Activated CD8-positive, alpha-beta memory T cell treated with anti-CD3 and anti-CD28 coated beads, Interleukin-2, amount 50 U/mL, for 24 hours (primary cell): Measurements from ENCODE around the gene ST6GALNAC2.
A peak's percentile ranks its signal among the peaks of the same experiment; 100 is the strongest.

Experiments used
- DNase-seq: peaks from one replicate; pipeline ENCODE4 v3.0.0-alpha.2; 2020; ENCODE audit errors: extremely low read depth

ST6GALNAC2 gene

DNA sequence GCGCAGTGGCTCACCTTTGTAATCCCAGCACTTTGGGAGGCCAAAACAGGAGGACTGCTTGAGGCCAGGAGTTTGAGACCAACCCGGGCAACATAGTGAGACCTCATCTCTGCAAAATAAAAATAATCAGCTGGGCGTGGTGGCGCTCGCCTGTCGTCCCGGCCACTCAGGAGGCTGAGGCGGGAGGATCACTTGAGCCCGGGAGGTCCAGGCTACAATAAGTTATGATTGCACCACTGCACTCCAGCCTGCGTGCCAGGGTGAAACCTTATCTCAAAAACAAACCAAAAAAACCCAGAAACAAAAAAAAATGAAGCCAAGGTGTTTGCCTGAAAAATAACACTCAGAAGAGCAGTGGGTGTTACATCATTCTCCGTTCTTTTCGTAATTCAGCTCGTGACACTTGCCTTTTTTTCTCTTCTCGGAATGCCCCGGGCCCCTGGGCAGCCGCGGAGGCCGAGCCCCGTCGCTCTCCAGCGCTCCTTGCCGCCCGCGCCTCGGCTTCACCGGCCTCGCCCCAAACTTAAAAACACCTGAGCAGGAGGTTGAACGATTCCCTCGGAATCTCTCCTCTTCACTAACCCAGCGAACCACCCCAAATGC lies 28.8 kb downstream of the ST6GALNAC2 start:
- DNase-seq = no peak

DNA sequence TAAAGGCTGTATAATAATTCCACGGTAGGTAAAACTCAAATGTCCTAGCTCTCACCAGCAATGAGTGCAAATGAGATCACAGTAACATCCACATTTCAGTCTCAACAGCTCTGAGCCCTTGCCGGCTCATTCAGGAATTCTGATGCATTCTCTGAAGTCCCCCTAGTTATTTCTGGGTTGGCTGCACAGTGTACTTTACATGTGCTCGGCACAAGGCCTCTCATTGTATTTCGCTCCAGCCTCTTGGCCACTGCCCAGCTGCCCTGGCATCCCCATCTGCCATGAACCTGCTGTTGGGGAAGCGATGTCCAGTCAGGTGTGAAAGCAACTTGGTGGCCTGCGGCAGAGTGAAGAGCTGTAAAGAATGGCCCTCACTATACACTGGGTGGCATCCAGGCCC lies 31.5 kb downstream of the ST6GALNAC2 start:
- no peak for DNase-seq

DNA sequence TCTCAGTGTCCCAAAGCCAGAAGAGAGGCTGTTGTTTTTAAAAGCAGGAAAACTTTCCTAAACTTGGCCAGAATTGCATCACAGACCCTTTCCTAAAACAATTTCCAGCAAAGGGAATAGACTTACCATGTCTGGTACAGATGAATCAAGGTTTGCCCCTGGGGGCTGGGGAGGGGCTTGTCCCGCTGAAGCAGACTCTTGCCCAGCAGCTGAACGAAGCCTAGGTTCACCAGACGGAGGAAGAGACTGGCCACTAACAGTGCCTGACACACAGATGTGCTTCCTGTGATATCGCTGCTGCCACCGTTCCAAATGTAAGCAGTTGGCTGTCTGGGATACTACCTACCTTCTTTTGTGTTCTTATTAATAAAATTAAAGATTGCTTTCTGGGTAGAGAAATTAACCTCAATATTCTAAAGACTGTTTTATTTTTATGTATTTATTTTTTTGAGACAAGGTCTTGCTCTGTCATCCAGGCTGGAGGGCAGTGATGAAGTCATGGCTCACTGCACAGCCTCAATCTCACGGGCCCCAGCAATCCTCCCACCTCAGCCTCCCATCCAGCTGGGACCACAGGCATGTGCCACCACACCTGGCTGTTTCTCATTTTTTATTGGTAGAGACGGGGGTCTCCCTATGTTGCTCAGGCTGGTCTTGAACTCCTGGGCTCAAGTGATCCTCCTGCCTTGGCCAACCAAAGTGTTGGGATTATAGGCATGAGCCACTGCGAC lies 32.3 kb downstream of the ST6GALNAC2 start:
- no peak for DNase-seq

DNA sequence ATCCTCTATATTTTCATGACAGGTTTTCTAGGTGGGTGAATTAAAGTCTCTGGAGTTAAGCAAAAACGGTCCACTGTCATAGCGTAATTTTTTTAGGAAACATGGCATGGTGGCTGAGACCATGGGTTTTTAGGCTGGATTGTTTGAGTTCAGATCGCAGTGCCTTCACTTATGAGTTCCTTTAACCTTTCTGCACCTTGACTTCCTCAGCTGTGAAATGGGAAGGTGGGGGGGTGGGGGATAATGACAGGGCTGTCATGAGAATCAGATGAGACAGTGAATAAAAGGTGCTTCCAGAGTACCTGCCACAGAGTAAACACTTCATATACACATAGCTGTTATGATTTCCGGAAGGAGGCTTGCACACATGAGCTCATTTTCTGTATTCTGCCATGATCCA lies 34.0 kb downstream of the ST6GALNAC2 start:
- DNase-seq = no peak

DNA sequence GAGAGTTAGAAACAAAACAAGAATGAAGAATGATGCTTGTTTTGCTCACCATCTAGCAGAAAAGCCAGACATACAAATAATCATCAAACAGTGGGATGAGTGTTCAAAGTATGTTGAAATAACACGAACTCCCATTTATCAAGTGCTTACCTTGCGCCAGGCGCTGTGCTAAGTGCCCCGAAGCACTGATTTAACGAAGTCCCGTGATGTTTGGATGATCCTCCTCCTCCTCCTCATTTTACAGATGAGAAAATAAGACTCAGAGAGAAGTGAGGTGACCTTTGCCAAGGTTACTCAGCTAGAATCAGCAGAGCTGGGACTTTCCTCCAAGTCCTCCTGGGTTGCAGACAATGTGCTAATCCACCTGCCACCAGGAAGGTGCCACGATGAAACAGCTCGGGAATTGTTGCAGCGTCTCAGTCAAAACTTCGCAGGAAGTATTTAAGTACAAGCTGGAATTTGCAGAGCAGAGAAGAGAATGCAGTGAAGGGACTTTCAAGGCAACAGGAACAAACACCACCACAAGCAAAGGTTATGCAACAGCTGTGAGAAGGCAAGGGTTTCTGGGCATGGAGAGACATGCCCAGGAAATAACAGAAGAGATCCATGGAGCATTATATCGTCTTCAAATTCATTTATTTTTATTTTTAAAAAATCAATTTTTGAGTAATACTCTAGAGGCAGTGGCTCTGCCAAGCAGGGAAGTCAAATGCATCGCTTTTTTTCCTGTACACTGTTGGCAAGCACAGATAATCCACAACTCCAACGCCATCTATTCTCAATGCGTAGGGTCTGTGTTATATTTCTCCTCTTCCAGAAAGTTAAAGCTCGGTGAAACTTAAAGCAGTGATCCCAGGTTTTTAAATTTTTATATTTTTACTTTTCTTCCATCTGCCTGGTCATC lies 34.7 kb downstream of the ST6GALNAC2 start:
- no peak for DNase-seq

DNA sequence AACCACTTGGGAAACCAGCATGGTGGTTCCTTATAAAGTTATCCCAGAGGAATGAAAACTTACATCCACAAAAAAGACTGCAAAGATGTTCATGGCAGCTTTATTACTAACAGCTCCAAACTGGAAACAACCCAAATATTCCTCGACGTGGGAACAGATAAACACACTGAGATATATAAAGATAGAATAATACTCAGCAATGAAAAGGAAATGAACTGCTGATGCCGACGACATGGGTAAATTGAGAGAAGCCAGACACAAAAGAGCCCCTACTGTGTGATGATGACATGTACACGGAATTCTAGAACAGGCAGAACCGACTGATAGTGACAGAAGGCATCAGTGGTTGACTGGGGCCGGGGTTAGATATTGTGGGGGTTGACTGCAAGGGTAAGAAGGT lies 36.1 kb downstream of the ST6GALNAC2 start:
- no peak for DNase-seq

DNA sequence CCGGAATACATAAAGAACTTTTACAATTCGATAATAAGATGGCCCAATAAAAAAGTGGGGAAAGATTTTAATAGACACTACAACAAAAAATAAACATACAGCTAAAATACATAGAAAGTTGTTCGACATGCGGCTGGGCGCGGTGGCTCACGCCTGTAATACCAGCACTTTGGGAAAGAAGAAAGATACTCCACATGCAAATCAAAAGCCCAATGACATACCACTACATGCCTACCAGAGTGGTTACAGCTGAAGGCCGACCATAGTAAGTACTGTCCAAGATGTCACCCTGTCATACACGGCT lies 36.5 kb downstream of the ST6GALNAC2 start:
- DNase-seq = no peak

DNA sequence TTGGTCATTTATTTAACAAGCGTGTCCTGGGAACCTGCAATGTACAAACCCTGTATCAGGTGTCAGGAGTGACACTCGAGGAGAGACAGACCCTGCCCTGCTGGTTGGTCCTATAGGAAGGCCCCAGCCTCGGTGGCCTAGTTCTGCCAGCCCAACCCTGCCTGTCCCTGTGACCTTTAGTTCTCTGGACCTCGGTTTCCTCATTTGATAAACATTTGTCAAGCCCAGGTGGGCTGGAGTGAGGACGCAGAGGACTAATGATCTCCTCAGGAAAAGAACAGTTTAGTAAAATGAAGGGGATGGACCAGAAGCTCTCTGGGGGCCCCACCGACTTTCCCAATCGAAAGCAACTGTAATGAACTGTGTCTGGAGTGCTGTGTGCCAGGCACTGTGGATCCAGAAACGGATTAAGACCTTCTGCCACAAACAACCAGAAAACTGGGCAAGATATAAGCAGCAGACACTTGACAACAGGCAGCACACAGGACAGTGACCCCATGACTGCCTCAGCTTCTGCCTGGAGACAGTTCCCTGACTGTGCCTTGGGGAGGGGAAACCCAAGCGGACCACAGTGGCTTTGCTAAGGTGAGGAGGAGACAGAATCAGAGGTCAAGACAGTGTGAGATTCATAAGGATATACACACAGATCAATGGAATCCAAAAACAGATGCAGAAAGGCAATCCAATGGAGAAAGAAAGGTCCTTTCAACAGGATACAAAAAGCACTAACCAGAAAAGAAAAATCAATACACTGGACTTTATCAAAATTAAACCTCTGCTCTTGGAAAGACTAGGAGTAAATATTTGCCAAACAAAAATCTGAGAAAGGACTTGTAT lies 37.1 kb downstream of the ST6GALNAC2 start:
- DNase-seq = no peak

DNA sequence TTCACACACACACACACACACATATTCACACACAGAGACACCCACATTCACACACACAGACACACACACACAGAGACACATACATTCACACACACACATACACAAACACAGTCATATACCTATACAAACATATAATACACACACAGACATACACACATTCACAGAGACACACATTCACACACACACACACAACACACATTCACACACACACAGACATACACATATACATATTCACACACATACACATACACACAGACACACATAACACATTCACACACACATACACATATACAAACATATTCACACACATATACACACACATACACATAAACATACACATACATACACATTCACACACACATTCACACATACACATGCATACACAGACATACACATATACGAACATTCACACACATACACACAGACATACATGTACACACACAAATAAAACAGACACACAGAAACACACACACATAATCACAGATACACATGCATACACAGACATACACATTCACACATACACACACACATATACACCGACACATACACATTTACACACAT lies 37.9 kb downstream of the ST6GALNAC2 start:
- DNase-seq = no peak

DNA sequence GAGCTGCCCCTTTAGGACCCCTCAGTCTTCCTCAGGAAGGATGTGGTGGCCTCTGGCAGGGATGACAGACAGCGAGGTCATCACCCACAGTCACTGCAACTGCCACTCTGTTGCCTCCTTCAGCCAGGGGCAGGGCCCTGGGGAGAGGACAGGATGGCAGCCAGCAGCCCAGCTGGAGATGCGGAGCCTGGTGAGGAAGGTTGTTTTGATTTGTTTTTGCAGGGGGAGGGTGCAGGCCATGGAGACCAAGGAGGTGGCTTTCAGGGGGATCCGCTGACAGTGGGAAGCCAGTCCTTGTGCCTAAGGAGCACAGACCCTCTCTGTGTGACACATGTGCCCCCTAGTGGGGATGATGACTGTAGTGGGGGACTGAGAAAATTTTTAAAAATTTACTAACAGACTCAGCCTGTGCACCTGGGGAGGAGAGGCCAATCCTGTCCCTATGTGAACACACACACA lies 38.4 kb downstream of the ST6GALNAC2 start:
- DNase-seq = peak; percentile 27

DNA sequence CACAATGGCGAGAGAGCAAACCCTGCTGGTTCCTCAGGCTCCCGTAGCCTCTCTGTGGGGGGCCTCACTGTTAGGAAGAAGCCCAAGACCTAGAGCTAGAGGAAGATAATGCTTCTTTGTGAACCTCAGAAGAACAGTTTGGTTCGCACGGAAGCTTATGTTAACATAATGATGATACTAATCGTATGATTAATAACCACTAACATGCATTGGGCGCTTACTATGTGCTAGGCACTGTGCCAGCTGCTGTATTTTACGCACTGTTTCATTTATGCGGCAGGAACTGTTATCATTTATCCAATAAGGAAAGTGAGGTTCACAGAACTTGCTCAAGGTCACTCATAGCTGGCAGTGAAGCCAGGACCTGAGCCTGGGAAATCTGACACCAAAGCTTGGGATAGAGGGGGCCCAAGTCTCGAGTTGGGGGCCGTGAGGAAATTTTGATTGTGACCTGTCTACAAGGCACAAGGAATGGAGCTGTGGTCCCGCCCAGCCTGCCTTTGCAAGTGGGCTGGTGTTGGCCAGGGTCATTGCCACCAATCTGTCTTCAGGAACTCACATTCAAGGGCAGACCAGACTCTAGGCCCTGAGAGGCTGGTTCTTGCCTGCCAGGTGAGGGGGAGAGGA lies 39.0 kb downstream of the ST6GALNAC2 start:
- no peak for DNase-seq

DNA sequence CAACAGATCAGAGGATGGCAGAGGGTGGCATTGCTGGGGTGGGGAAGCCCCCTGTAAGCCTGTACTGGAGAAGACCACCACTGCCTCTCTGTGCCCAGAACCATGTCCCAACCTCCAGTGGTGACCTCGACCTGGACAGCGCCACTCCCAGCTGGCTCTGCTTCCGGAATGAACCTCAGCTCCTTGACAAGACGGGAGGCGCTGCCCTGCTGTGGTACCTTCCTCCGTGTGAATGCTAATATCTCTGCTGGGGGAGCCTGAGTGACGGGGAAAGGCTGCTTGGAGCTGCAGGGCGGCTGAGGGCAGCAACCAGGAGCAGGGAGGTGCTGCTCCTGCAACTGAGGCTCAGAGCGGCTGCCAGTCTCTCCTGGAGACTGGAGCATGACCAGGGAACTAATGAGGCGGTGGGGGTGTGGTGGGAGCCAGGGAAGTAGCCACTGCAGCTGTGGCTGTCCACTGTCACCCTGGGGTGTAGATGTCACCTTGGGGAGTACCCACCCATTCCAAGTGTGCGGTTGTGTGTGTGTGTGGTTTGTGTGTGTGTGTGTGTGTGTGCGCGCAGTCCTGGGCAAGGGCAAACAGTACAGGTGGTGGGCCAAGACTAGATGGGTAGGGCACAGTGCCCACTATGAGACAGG lies 39.6 kb downstream of the ST6GALNAC2 start:
- DNase-seq = no peak

DNA sequence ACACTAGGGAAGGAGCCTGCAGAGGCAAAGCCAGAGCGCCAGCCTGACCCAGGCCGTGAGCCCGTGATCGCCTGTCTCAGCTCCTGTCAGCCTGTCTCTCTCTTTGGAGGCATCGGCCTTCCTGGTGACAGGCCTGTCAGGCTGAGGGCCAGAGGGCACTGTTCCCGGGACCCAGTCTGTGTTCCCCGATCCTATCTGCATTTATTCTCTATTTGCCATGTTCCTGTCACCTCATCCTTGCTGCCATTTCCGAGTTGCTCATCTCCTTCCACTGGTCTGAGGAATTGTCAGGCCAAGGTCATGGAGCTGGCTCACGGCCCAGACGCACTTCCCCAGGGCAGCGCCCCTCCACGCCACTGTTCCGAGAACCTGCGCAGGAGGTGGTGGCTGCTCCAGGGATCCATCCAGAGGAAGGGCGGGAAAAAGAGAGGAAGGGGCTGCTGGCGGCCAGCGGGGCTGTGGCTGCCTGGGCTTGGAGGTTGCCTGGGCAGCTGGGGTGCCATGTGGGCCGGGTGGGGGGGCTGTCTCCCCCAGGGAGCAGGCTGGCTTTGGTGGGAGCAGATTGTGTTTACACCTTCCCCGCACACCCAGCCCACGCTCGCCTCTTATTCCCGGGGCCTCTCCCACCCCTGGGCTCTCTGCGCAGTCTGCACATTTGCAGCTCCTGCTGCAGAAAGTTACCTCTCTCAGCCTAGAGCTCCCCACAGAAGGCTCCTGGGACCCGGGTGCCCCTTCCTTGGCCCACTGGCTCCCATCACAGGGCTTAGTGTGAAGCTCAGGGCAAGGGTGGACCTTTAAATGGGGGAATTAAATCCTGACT lies 40.9 kb downstream of the ST6GALNAC2 start:
- no peak for DNase-seq

DNA sequence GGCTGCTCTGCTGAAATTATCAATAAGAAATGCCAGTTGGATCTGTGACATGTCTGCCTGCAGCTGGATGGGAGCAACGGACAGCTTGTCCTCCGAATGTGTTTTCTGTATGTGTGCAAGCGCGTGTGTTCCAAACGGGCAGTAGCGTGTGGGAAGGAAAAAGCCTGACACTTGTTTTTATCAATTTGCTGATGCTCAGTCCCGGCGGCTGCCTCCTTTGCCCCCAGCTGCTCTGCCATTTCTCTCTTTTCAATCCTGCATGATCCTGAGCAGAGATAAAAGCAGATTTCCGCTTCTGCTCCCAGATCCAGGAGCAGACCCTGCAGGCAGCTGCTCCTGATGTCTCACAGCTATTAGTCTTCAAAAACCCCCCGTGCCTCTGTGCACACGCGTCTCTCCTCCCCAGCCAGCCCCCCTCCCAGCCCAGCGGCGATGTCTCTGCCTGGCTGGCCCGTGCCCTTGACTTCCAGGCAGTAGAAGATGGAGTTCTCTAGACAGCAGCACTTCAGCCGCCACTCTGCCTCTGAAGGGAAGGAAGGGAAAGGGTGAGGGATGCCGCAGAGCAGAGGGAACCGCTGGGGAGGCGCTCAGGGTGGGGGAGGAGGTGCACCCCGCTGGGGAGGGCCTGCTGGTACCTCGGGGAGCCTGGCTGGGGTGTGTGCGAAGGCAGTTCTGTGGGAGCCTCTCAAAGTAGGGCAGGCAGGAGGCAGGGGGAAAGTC lies 41.7 kb downstream of the ST6GALNAC2 start:
- DNase-seq = no peak

DNA sequence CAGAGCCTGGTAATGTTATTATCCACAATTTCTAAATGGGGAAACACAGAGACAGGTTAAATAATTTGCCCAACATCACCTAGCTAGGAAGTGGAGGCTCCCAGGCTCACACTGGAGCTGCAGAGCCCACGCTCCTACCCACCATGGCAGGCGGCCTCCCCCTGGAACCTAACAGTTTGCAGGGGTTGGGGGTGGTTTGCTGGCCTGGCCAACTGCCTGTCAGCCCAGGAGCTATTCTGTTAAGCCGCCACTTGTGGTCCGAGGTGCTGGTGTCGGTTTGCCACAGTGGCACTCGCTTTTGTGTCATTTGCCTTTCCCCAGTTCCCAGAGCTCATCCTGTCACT lies 42.2 kb downstream of the ST6GALNAC2 start:
- no peak for DNase-seq

DNA sequence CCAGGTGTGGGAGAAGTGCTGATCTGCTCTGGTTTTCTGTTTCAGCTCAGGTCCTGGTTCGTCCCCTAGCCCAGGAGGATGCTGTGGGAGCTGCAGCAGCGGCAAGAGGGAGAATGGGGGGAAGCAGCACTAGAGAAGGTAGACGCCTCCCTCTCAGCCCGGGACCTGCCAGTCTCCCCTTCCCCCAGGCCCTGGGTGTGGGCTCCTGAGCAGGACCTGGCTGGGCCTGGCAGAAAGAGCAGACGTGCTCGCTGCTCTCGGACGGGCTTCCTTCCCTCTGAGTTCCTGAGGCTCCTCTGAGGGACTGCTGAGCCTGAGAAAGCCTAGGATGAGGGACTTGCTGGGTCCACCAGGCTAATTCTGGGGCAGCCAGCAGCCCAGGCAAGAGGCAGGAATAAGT lies 42.7 kb downstream of the ST6GALNAC2 start:
- no peak for DNase-seq

DNA sequence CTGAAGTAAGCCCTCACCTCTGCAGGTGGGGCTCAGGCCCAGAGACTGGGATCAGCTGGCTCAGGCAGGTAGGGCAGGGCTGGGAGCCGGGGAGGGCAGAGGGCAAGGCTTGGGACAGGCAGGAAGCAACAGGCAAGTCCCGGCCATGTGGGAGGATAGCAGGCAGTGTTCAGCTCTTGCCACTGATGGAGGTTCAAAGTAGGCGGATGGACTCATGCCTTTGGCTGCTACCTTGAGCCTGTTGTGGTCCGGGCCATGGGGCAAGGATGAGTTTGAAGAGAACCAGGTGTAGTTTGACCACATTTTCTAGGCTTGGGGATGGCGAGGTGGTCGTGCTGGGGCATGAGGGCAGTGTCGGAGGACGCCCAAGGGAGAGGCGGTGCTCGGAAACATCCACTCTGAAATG lies 43.1 kb downstream of the ST6GALNAC2 start:
- DNase-seq = no peak

DNA sequence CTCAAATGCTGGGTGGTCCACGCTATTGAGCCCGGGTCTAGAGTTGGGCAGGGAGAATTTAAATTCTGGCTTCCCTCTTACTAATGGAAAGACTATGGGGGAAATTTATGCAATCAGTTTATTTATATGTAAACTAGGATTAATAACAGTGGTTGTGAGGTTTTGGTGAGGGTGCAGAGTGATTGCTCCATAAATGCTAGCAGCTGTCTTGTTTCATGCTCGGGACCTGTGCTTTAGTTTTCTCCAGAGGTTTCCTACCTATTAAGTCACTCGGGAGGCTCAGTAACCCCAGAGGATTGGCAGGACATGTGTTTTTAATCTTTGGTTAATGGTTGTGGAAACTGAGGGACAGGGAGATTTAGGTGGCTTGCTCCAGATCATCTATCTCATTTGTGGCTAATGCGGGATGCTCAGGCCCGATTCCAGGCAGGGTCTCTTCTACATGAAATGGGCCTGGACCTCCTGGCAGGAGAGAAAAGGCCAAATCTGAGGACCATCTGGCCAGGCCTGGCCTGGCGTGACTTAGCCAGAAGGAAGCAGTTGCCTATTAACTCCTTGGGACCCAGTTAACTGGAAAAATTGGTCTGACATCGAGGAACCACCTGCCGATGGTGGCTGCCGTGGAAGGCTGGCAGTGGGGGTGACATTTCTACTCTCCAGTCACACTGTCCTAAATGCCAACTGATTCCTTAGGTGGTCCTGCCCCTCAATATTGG lies 43.8 kb downstream of the ST6GALNAC2 start:
- no peak for DNase-seq
